HCT116 (cell line): Measurements from ENCODE around the gene SLC6A12. TPM values are rescaled to one million over a fixed set of nuclear protein-coding genes. Genes with fewer than 3 reads are reported as not detected.

Experiments
- ATAC-seq: fragments of 200-7000 bp; cut with Tn5 transposase; 2 replicates; pipeline ENCODE4 v1.9.1; 2020; ENCODE audit warnings: mild to moderate bottlenecking, moderate library complexity
- BruUV-seq: library from RNA; stranded (reverse); fragments of 400-500 nt; replicated peaks from 2 replicates; lab custom pipeline; 2021; lab: Mats Ljungman, UMichigan
- CTCF ChIA-PET: fragments of 300-600 bp; sonication (Branson Sonifier 250); formaldehyde crosslinking; loops from one replicate; lab custom pipeline; 2021; ENCODE audit warnings: antibody characterized with exemption; lab: Charles Lee
- POLR2A ChIA-PET: fragments of 300-600, 350-600 bp; sonication (Branson Sonifier 250); formaldehyde crosslinking; loops from one replicate; lab custom pipeline; 2021; ENCODE audit warnings: antibody characterized with exemption; lab: Charles Lee
- RAD21 ChIA-PET, 2 experiments: fragments of 300-600 bp; sonication (Branson Sonifier 250); formaldehyde crosslinking; loops; one replicate each; lab custom pipeline; 2023; ENCODE audit warnings: low total read pairs in 2 of 2; ENCODE audit not compliant: uncharacterized antibody in 2 of 2, unreplicated experiment in 2 of 2, low non-redundant PET in 1 of 2; lab: Charles Lee
- DNase-seq: peaks from one replicate; pipeline ENCODE4 v3.0.0-alpha.2; 2010; ENCODE audit warnings: low read depth, low spot score
- H2AFZ ChIP-seq: fragments of 200-600 bp; shearing (Covaris generic), sonication (generic); 2 replicates; pipeline ENCODE4 v1.6.1; 2017; ENCODE audit warnings: low read depth, mixed run types, mixed read lengths, antibody characterized with exemption, low read length; ENCODE audit not compliant: poor library complexity, severe bottlenecking
- H3K27ac ChIP-seq: 2 replicates; pipeline ENCODE4 v1.5.1; 2012; ENCODE audit warnings: low read depth, low read length
- H3K27me3 ChIP-seq: fragments of 200-600 bp; sonication (generic); 2 replicates; pipeline ENCODE4 v1.6.1; 2016; ENCODE audit warnings: mixed run types, low read length, mixed read lengths; ENCODE audit not compliant: insufficient read depth
- H3K36me3 ChIP-seq, 2 experiments: fragments of 200-500 bp in 1 of 2; fragments of 200-600 bp in 1 of 2; sonication (Bioruptor generic) in 1 of 2; sonication (generic) in 1 of 2; 2 replicates each; pipeline versions ENCODE4 v1.5.1 to v1.6.1; 2014 to 2016; ENCODE audit warnings: low read length in 2 of 2, inconsistent platforms in 1 of 2, mixed read lengths in 1 of 2, mixed run types in 1 of 2; ENCODE audit not compliant: insufficient read depth in 2 of 2, control insufficient read depth in 1 of 2
- H3K4me1 ChIP-seq, 2 experiments: fragments of 200-600 bp in 1 of 2; sonication (generic) in 1 of 2; 2 replicates each; pipeline versions ENCODE4 v1.5.1 to v1.6.1; 2012 to 2017; ENCODE audit warnings: low read length in 2 of 2, inconsistent platforms in 1 of 2, mild to moderate bottlenecking in 1 of 2, mixed read lengths in 1 of 2, mixed run types in 1 of 2, moderate library complexity in 1 of 2; ENCODE audit not compliant: insufficient read depth in 2 of 2, control insufficient read depth in 1 of 2
- H3K4me2 ChIP-seq: fragments of 200-600 bp; sonication (generic); 2 replicates; pipeline ENCODE4 v1.6.1; 2017; ENCODE audit warnings: mixed run types, low read length, mixed read lengths
- H3K4me3 ChIP-seq, 2 experiments: fragments of 200-600 bp in 1 of 2; sonication (generic) in 1 of 2; replicated peaks in 1 of 2; 2 replicates each; pipeline ENCODE4 v1.5.1; 2011 to 2016; ENCODE audit warnings: low read length in 2 of 2, control low read depth in 1 of 2, low read depth in 1 of 2, mild to moderate bottlenecking in 1 of 2, mixed read lengths in 1 of 2, mixed run types in 1 of 2
- H3K79me2 ChIP-seq: fragments of 200-600 bp; sonication (generic); 2 replicates; pipeline ENCODE4 v1.6.1; 2017; ENCODE audit warnings: mild to moderate bottlenecking, mixed run types, low read length, moderate library complexity, mixed read lengths; ENCODE audit not compliant: insufficient read depth
- H3K9ac ChIP-seq: fragments of 200-600 bp; sonication (generic); 2 replicates; pipeline ENCODE4 v1.6.1; 2016; ENCODE audit warnings: low read length, mixed read lengths
- H3K9me2 ChIP-seq: fragments of 200-600 bp; sonication (generic), shearing (Covaris generic); 2 replicates; pipeline ENCODE4 v1.6.1; 2017; ENCODE audit warnings: mixed run types, mild to moderate bottlenecking, moderate library complexity; ENCODE audit not compliant: insufficient read depth
- H3K9me3 ChIP-seq, 2 experiments: fragments of 200-500 bp in 1 of 2; fragments of 200-600 bp in 1 of 2; sonication (Bioruptor generic) in 1 of 2; sonication (generic) in 1 of 2; 2 replicates each; pipeline ENCODE4 v1.6.1; 2014 to 2017; ENCODE audit warnings: low read length in 2 of 2, mixed read lengths in 2 of 2, inconsistent platforms in 1 of 2, low read depth in 1 of 2, mild to moderate bottlenecking in 1 of 2, mixed run types in 1 of 2, moderate library complexity in 1 of 2; ENCODE audit not compliant: control insufficient read depth in 1 of 2, insufficient read depth in 1 of 2
- H4K20me1 ChIP-seq: fragments of 200-600 bp; sonication (generic), shearing (Covaris generic); 2 replicates; pipeline ENCODE4 v1.6.1; 2017; ENCODE audit warnings: mixed run types, mild to moderate bottlenecking, moderate library complexity; ENCODE audit not compliant: insufficient read depth
- ATF3 ChIP-seq: IDR thresholded peaks from 2 replicates; pipeline ENCODE4 v1.6.1; 2012
- CBX3 ChIP-seq: IDR thresholded peaks from 2 replicates; pipeline ENCODE4 v1.6.1; 2012; ENCODE audit warnings: low read depth
- CTCF ChIP-seq, 3 experiments: fragments of 200-600 bp in 1 of 3; sonication (generic) in 1 of 3; IDR thresholded peaks in 2 of 3; conservative IDR thresholded peaks in 1 of 3; 2 replicates each; pipeline ENCODE4 v1.5.1; 2012 to 2017; ENCODE audit warnings: low read depth in 2 of 3, low read length in 2 of 3, antibody characterized with exemption in 1 of 3, borderline replicate concordance in 1 of 3, control low read depth in 1 of 3, mild to moderate bottlenecking in 1 of 3, mixed read lengths in 1 of 3, mixed run types in 1 of 3, moderate library complexity in 1 of 3; ENCODE audit not compliant: insufficient read depth in 1 of 3
- ELF1 ChIP-seq: IDR thresholded peaks from 2 replicates; pipeline ENCODE4 v1.6.1; 2012; ENCODE audit warnings: low read depth, borderline replicate concordance
- FOSL1 ChIP-seq: IDR thresholded peaks from 2 replicates; pipeline ENCODE4 v1.6.1; 2012; ENCODE audit warnings: low read depth
- POLR2A ChIP-seq: IDR thresholded peaks from 2 replicates; pipeline ENCODE4 v1.7.0; 2011; ENCODE audit warnings: borderline replicate concordance; ENCODE audit not compliant: insufficient read depth, insufficient read length; ENCODE audit errors: extremely low read depth
- REST ChIP-seq: IDR thresholded peaks from 2 replicates; pipeline ENCODE4 v1.6.1; 2012; ENCODE audit warnings: low read depth
- ZBTB33 ChIP-seq: IDR thresholded peaks from 2 replicates; pipeline ENCODE4 v1.6.1; 2011; ENCODE audit warnings: mild to moderate bottlenecking, low read length, moderate library complexity; ENCODE audit not compliant: insufficient replicate concordance; ENCODE audit errors: extremely low read depth
- ZFX ChIP-seq: fragments of 450-650 bp; IDR thresholded peaks from 2 replicates; pipeline ENCODE4 v1.6.1; 2017
- ZNF274 ChIP-seq: fragments of 200-500 bp; sonication (Bioruptor generic); IDR thresholded peaks from 2 replicates; pipeline ENCODE4 v1.6.1; 2014; ENCODE audit warnings: mild to moderate bottlenecking, low read depth, low read length, inconsistent platforms
- intact Hi-C: fragments of 100-400 bp; cut with micrococcal nuclease; formaldehyde crosslinking; loops from 2 replicates; pipeline ENCODE4 v1.10.0; 2022
- total RNA-seq: library from RNA; stranded (reverse); gene quantifications from one replicate; pipeline ENCODE4 v1.2.1, GENCODE V29; 2021; ENCODE audit not compliant: unreplicated experiment

Gene SLC6A12
- total RNA-seq, 1 experiment from 2014 or later: 0.64 TPM

GRCh38 chr12:213527-213932 is 427 bp downstream of the SLC6A12 start:
- Histone ChIP-seq H4K20me1 (no peaks in the 10 kb centered on the region), H3K4me3 (no peak overlapping the region), H3K36me3 (no peaks in the 10 kb centered on the region), H3K27me3 (no peaks in the 10 kb centered on the region), H3K4me2 (no peak overlapping the region), H2AFZ (no peak overlapping the region), H3K27ac (no peak overlapping the region; the same call in 1 of the 2 replicates), H3K4me1 (no peaks in the 10 kb centered on the region), H3K9me2 (no peaks in the 10 kb centered on the region), H3K79me2 (no peaks in the 10 kb centered on the region), H3K9ac (no peak overlapping the region), H3K9me3 (no peaks in the 10 kb centered on the region)
- ChIA-PET POLR2A (no interaction called here), CTCF (no interaction called here), RAD21 (no interaction called here)
- TF ChIP-seq CTCF (IDR thresholded peaks at IDR 0.05 in 2 of 3, conservative IDR thresholded peaks at IDR 0.05 in 1 of 3; ENCODE audit: borderline replicate concordance in 1 of 3, insufficient read depth in 1 of 3, low read depth in 2 of 3, low read length in 2 of 3) (no peak), ZFX (no peak), FOSL1 (no peak)
- no peak for ATAC-seq
- intact Hi-C loops: no loop called here
- BruUV-seq: no TSS peak
- DNase-seq: no peak

GRCh38 chr12:212715-213526 is 1.0 kb downstream of the SLC6A12 start:
- intact Hi-C loops: no loop called here
- TF ChIP-seq CBX3: no peak
- TF ChIP-seq ZBTB33: no peak
- TF ChIP-seq ZNF274: no peak
- TF ChIP-seq ELF1: no peak
- no peak for TF ChIP-seq REST
- no peak for TF ChIP-seq POLR2A
- TF ChIP-seq ATF3: no peak

More at GRCh38 chr12:212715-213526, 1.0 kb downstream of the SLC6A12 start:
- Histone ChIP-seq H3K4me2 (no peak overlapping the region), H3K27ac (no peak overlapping the region; the same call in 1 of the 2 replicates), H4K20me1 (no peaks in the 10 kb centered on the region), H3K9me3 (no peaks in the 10 kb centered on the region), H3K9me2 (no peaks in the 10 kb centered on the region), H2AFZ (no peak overlapping the region), H3K4me3 (no peak overlapping the region), H3K27me3 (no peaks in the 10 kb centered on the region; the same call in 1 of the 2 replicates), H3K9ac (no peak overlapping the region), H3K4me1 (no peaks in the 10 kb centered on the region), H3K79me2 (no peaks in the 10 kb centered on the region), H3K36me3 (no peaks in the 10 kb centered on the region)
- CTCF ChIA-PET: no interaction called here
- DNase-seq: no peak
- POLR2A ChIA-PET: no interaction called here
- no TSS peak for BruUV-seq
- RAD21 ChIA-PET: no interaction called here
- no peak for ATAC-seq
